T-helper 1 cell treated with Interleukin-12 subunit alpha and Interleukin-12 subunit beta and Interleukin-4 antibody, amounts not matched to agents 30 μg/mL and 1 μg/mL, for 36 hours (primary cell): Measurements from ENCODE around the gene PRSS27.

Experiments used
- H3K27ac Mint-ChIP-seq: one replicate; pipeline ENCODE4 v1.8.0; 2021; ENCODE audit warnings: mild to moderate bottlenecking, mixed read lengths
- H3K27me3 Mint-ChIP-seq: one replicate; pipeline ENCODE4 v1.8.0; 2021; ENCODE audit warnings: low read depth, mixed read lengths
- H3K36me3 Mint-ChIP-seq: one replicate; pipeline ENCODE4 v1.8.0; 2021; ENCODE audit warnings: low read depth, mixed read lengths
- H3K4me1 Mint-ChIP-seq: one replicate; pipeline ENCODE4 v1.8.0; 2021; ENCODE audit warnings: low read depth, mixed read lengths
- H3K4me3 Mint-ChIP-seq: one replicate; pipeline ENCODE4 v1.8.0; 2021; ENCODE audit warnings: mild to moderate bottlenecking, moderate library complexity, mixed read lengths
- H3K9me3 Mint-ChIP-seq: one replicate; pipeline ENCODE4 v1.8.0; 2021; ENCODE audit warnings: mixed read lengths

The PRSS27 gene

GRCh38 chr16:2711370-2712062, 8.5 kb downstream of the PRSS27 start:
- H3K4me1 Mint-ChIP-seq, result peaks cover 1% of the 10 kb centered on the region
- H3K4me3 Mint-ChIP-seq, result no peak overlapping the region
- H3K27ac Mint-ChIP-seq, result no peak overlapping the region
- H3K27me3 Mint-ChIP-seq, result no peaks in the 10 kb centered on the region
- H3K36me3 Mint-ChIP-seq, result peaks cover 5% of the 10 kb centered on the region
- H3K9me3 Mint-ChIP-seq, result no peaks in the 10 kb centered on the region

- Mint-ChIP-seq H3K36me3 (peaks cover 5% of the 10 kb centered on the region), H3K9me3 (no peaks in the 10 kb centered on the region), H3K4me1 (peaks cover 1% of the 10 kb centered on the region), H3K27ac (no peak overlapping the region), H3K4me3 (no peak overlapping the region), H3K27me3 (no peaks in the 10 kb centered on the region)
These were observed 9.3 kb downstream of the PRSS27 start for GRCh38 chr16:2710711-2711231.

DNA sequence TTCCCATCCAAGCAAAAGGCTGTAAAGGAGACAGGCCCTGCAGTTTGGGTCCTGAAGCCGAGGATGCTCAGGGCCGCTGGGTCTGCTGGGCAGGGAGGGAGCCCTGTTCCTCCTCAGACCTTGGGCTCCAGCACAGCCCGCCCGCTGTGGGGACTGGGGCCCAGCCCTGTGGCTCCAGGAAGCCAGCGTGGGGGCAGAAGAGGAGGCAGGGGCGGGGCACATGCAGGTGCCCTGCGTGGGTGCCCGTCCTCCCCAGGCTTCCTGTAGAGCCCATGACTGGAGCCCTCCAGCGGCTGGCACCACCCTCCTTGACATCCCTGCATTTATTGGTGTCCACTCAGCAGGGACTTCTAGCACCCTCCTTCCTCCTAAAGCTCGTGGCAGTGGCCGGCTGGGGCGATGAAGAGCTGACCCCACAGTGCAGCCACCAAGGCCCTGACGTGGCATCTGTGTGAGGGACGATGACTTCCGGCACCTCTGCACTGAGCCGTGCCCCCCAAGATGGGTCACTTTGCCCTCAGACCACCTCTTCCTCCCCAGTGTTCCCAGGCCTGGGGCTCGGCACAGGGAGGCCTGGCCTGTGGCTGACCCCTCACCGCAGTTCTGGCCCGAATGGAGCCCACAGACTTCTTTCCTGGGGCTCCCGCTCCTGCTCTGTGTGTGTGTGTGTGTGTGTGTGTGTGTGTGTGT, 9.9 kb downstream of the PRSS27 start:
- peaks cover 5% of the 10 kb centered on the region for H3K36me3 Mint-ChIP-seq
- H3K27ac Mint-ChIP-seq, result no peak overlapping the region
- H3K9me3 Mint-ChIP-seq, result no peaks in the 10 kb centered on the region
- no peak overlapping the region for H3K4me3 Mint-ChIP-seq
- H3K27me3 Mint-ChIP-seq, result no peaks in the 10 kb centered on the region
- H3K4me1 Mint-ChIP-seq, result peaks cover under 1% of the 10 kb centered on the region

DNA sequence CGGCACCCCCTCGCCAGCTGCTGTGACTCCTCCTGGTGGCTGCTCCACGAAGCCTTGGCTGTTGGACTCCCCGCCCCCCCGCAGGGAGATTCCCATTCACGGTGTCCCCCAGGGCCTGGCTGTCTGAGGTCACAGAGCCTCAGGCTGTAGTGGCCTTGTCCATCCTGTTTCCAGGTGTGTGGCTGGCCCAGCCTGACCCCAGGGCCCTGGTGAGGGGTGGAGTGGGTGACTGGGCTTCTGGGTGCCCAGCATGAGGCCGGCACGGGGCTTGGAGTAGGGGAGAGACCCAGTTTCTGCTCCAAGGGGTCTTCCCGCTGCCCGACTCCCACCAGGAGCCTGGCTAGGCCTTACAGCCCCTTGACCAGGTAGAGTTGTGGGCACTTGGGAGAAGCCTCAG, 10.4 kb downstream of the PRSS27 start:
- H3K27ac Mint-ChIP-seq, result no peak overlapping the region
- H3K27me3 Mint-ChIP-seq, result no peaks in the 10 kb centered on the region
- no peak overlapping the region for H3K4me3 Mint-ChIP-seq
- H3K9me3 Mint-ChIP-seq, result no peaks in the 10 kb centered on the region
- H3K4me1 Mint-ChIP-seq, result no peaks in the 10 kb centered on the region
- peaks cover 5% of the 10 kb centered on the region for H3K36me3 Mint-ChIP-seq

DNA sequence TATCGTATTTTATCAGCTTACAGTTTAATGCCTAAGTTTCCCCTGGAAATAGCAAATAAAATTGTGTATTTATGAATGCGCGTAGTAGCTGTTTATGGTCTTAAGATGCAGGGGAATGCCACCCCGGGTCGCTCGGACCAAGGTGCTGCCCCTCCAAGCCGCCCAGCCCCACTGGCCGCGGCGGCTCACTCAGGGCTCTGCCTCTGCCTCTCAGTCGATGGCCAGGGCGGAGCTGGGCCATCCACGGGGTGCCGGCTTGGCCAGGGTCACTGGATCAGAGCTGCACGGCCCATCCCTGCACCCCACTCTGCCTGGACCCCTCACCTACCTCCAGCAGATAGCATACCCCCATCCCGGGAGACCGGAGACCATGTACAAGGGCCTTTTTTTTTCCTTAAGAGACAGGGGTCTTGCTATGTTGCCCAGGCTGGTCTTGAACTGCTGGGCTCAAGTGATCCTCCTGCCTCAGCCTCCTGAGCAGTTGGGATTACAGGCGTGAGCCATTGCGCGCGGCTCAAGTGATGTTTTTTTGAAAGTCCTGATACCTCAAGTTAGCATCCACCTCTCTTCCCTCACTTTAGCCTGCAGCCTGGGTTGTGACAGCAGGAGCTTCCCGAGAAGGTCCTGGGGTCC, 11.0 kb downstream of the PRSS27 start:
- H3K9me3 Mint-ChIP-seq, result no peaks in the 10 kb centered on the region
- no peaks in the 10 kb centered on the region for H3K4me1 Mint-ChIP-seq
- H3K36me3 Mint-ChIP-seq, result peaks cover 5% of the 10 kb centered on the region
- H3K27ac Mint-ChIP-seq, result no peak overlapping the region
- no peaks in the 10 kb centered on the region for H3K27me3 Mint-ChIP-seq
- H3K4me3 Mint-ChIP-seq, result no peak overlapping the region

GRCh38 chr16:2708290-2708639, 11.8 kb downstream of the PRSS27 start:
- no peaks in the 10 kb centered on the region for H3K27me3 Mint-ChIP-seq
- peaks cover 5% of the 10 kb centered on the region for H3K36me3 Mint-ChIP-seq
- no peak overlapping the region for H3K27ac Mint-ChIP-seq
- H3K4me3 Mint-ChIP-seq, result no peak overlapping the region
- H3K9me3 Mint-ChIP-seq, result no peaks in the 10 kb centered on the region
- H3K4me1 Mint-ChIP-seq, result no peaks in the 10 kb centered on the region

DNA sequence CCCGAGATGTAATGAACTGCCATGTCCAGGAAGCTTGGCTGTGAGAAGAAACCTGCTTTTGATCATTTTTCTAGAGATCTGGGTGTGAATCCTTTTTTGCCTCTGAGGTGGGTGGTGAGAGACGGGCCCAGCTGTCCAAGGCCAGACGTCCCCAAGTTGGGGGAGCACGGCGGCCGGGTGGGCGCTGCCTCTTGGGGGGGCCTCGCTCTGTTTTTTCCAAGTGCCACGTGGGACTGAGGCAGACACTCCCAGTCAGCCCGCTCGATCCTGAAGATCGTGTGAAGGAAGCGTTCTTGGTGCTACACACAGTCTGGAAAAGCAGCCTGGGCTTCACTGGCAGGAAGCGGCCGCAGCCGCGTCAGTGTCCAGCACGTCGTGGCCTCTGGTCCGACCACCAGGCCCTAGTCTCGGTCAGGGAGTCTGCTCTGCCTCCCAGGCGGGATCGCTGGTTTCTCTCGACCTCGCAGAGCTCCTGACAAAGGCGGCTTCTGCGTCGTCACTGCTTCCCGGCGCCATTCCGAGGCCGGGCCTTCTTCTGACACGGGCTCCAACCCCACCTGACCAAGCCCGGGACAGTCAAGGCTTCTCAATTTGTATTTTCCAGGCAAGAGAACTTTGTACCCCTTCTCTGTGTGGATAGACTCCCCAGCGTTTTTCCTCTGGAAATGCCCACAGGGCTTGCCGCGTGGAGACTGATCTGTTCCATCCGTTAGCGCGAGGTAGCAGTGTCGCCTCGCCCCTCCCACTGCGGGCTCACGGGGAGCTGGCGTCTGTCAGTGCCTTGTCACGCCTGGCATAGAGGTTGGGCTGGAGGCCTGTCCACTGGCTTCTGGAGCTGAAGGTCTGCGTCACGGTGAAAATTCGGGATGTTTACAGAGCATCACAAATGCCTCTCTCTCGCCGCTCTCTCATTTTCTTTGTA, 12.4 kb downstream of the PRSS27 start:
- no peak overlapping the region for H3K4me3 Mint-ChIP-seq
- H3K27ac Mint-ChIP-seq, result no peak overlapping the region
- no peaks in the 10 kb centered on the region for H3K27me3 Mint-ChIP-seq
- no peaks in the 10 kb centered on the region for H3K4me1 Mint-ChIP-seq
- H3K9me3 Mint-ChIP-seq, result no peaks in the 10 kb centered on the region
- peaks cover 5% of the 10 kb centered on the region for H3K36me3 Mint-ChIP-seq

- no peaks in the 10 kb centered on the region for H3K27me3 Mint-ChIP-seq
- H3K4me3 Mint-ChIP-seq, result no peak overlapping the region
- no peaks in the 10 kb centered on the region for H3K4me1 Mint-ChIP-seq
- H3K27ac Mint-ChIP-seq, result no peak overlapping the region
- peaks cover 5% of the 10 kb centered on the region for H3K36me3 Mint-ChIP-seq
- H3K9me3 Mint-ChIP-seq, result no peaks in the 10 kb centered on the region
These were observed 13.3 kb downstream of the PRSS27 start for GRCh38 chr16:2706611-2707311.

- H3K36me3 Mint-ChIP-seq, result peaks cover 5% of the 10 kb centered on the region
- H3K4me3 Mint-ChIP-seq, result no peak overlapping the region
- no peaks in the 10 kb centered on the region for H3K9me3 Mint-ChIP-seq
- H3K27ac Mint-ChIP-seq, result no peak overlapping the region
- H3K27me3 Mint-ChIP-seq, result no peaks in the 10 kb centered on the region
- H3K4me1 Mint-ChIP-seq, result no peaks in the 10 kb centered on the region
These were observed 13.9 kb downstream of the PRSS27 start for GRCh38 chr16:2706085-2706484.

GRCh38 chr16:2705351-2705750, 14.7 kb downstream of the PRSS27 start:
- no peaks in the 10 kb centered on the region for H3K9me3 Mint-ChIP-seq
- H3K36me3 Mint-ChIP-seq, result peaks cover 7% of the 10 kb centered on the region
- H3K4me3 Mint-ChIP-seq, result no peak overlapping the region
- no peak overlapping the region for H3K27ac Mint-ChIP-seq
- H3K27me3 Mint-ChIP-seq, result no peaks in the 10 kb centered on the region
- H3K4me1 Mint-ChIP-seq, result no peaks in the 10 kb centered on the region

DNA sequence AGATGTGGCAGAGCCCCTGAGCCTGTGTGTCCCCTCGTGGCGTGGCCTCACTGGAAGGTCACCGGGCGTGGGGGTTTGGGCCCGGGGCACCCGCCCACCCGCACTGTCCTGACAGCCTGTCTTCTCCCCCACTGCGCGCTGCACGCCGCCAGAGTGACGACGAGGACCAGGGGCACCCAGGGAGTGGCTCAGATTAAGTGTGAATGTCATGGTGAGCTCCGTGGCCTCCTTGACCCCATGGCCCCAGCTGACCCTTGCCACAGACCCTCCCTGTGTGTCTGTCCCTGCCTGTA, 15.1 kb downstream of the PRSS27 start:
- H3K36me3 Mint-ChIP-seq, result peaks cover 7% of the 10 kb centered on the region
- H3K4me3 Mint-ChIP-seq, result no peak overlapping the region
- H3K9me3 Mint-ChIP-seq, result no peaks in the 10 kb centered on the region
- H3K27me3 Mint-ChIP-seq, result no peaks in the 10 kb centered on the region
- no peak overlapping the region for H3K27ac Mint-ChIP-seq
- no peaks in the 10 kb centered on the region for H3K4me1 Mint-ChIP-seq

- no peak overlapping the region for H3K27ac Mint-ChIP-seq
These were observed 15.7 kb downstream of the PRSS27 start for GRCh38 chr16:2704166-2704982.

GRCh38 chr16:2702871-2703745, 16.9 kb downstream of the PRSS27 start:
- Mint-ChIP-seq H3K9me3 (no peaks in the 10 kb centered on the region), H3K36me3 (peaks cover 3% of the 10 kb centered on the region), H3K27me3 (no peaks in the 10 kb centered on the region), H3K27ac (no peak overlapping the region), H3K4me1 (no peaks in the 10 kb centered on the region), H3K4me3 (no peak overlapping the region)

More at GRCh38 chr16:2704166-2704982, 15.7 kb downstream of the PRSS27 start:
- no peak overlapping the region for H3K4me3 Mint-ChIP-seq
- H3K27me3 Mint-ChIP-seq, result no peaks in the 10 kb centered on the region
- H3K9me3 Mint-ChIP-seq, result no peaks in the 10 kb centered on the region
- H3K36me3 Mint-ChIP-seq, result peaks cover 7% of the 10 kb centered on the region
- H3K4me1 Mint-ChIP-seq, result no peaks in the 10 kb centered on the region
